ENCODE measurements around the gene PPP1R1A.

The PPP1R1A gene

DNA sequence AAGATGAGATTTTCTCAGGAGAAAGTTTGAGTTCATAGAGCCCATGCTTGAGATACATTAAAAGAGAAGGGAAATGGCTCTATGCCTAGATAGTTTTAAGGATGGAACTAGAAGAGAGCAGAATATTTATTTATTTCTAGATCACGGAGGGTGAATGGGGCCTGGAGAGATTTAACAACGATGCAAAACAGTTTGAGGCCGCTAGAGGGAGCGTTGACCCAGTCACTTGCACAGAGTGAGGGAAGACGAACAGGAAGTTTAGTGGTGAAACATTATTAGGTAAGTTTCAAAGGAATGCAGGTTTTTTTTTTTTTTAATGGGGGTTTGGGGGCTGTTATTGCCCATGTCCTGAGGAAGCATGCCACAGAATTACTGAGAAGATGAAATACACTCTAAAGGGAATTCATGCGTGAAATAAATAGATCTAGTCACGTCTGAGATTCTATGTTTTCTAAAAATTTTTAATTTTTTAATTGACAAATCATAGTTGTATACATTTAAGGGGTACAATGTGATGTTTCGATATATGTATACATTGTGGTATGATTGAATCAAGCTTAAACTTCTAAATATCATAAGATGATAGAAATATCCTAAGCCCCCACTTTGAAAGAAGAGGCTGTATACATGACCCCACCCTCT is 14.8 kb upstream of the PPP1R1A start:
- peak; percentile 6 to 7 for DNase-seq

DNA sequence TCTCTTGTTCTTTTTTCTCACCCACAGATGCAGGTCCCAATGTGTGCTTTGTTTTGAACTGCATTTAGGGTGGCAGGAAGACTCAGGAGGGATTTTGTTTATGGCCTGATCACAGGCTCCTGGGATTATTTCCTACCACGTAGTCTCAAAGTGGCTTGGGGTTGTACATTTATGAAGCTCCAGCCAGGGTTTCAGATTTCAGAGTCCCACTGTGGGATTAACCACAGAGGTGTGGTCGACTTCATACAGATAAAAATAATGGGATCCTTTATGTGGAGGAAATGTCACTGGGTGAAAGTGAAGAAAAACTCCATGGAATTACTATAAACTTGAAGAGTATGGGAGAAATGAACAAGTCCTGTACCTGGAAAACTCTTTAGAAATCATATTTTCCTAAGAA is 14.2 kb upstream of the PPP1R1A start:
- DNase-seq, result no peak

DNA sequence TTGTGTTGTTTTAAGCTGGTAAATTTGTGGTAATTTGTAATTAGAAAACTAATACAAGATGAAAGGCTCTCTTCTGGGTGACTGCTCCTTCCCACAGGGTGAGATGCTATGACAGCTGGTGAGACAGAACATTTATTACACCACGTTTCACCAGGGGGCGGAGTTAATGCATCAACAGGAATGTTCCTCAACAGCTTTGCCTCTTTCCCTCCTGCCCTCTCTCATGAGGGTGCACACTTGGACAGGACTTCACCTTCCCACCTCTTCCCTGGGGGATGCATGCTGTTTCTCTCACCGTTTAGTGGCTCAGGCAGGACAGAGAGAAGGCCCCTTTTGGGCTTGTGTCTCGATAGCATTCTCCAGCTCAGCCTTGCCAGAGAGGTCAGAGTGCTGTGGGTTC is 13.4 kb upstream of the PPP1R1A start:
- DNase-seq, result no peak

DNA sequence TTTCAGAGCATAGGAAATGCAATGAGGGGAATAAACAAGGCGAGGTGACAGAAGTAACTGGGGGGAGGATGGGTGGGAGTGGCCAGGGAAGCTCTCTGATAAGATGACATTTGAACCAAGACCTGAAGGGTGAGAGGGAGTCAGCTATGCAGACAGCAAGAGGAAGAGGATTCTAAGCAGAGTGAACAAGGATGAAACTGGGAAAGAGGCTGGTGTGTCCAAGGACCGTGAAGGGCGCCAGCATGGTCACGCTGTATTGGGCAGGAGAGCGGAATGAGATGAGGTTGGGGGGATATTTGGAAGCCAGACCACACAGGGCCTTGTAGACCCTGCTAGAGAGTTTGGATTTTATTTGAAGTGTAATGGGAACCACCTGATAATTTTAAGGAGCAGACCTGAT is 10.5 kb upstream of the PPP1R1A start:
- no peak for DNase-seq

DNA sequence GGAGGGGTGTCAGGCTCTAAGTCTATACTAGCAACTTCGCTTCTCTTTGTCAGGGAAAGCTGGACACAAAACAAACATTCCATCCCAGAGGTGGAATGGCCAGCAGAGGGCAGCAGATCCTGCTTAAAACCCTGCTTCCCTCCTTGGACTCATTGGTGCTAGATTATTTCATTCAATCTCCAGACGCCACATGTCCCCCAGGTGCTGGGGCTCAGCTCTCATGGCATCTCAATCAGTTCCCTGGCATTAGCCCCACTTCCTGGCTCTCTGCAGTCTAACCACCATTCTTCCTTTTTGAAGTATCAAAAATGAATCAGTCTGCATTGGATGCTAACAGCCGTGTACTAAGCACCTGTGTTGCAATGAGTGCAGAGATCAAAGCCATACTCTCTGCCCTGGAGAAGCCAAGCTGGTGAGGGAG is 8.1 kb upstream of the PPP1R1A start:
- peak in 1 of 2 experiments; percentile 18 for DNase-seq

DNA sequence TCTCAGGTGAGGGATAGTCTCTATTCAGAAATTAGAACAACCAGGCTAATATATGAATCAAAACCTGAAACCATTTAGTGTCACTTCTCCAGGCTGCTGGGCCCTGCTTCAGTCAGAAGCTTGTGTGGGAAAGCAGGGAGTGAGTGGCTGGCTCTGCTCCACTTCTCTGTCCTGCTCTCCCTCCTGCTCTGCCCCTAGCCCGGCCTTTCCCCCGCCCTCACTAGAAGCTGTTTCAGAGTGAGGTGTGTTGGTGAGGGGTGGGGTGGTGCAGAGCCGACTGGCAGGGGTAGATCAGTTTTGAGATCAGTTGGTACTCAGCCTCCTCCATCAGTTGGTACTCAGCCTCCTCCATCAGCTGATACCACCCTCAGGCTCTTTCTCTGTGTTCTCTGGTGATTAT is 7.0 kb upstream of the PPP1R1A start:
- no peak for DNase-seq

DNA sequence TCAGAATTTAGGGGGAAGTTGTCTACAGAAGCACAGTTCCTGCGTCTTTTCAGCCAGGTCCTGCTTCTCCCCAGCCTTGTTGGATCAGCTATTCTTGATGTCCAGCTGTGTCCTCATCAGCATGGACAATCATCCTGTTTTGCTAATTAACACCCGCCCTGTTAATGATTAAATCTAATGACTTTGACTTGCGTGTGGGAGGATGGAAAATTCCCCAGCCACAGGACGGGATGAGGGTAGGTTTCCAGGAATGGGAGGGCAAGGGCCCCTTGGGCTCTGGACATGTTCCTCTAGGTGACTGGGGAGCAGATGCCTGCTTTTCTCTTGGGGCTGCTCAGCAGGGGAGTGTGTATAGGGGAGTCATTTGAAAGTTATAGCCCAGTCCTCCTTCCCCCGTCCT is 5.3 kb upstream of the PPP1R1A start:
- no peak for DNase-seq

DNA sequence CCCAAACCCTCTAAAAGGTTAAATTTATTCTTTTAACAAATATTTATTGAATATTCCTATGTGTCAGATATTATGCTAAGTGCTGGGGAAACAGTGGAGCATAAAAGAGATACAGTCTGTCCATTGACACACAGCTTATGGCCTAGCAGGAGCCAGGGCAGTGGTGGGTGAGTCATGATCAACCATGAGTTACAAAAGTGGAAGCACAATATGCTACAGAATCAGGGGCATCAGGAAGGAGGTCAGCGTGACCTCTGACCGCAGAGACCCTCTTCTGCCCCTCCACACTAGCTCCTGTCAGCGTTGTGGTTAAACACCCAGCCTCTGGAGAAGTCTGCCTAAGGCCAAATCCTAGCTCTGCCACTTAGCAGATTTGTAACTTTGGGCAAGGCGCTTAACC is 4.7 kb upstream of the PPP1R1A start:
- no peak for DNase-seq

DNA sequence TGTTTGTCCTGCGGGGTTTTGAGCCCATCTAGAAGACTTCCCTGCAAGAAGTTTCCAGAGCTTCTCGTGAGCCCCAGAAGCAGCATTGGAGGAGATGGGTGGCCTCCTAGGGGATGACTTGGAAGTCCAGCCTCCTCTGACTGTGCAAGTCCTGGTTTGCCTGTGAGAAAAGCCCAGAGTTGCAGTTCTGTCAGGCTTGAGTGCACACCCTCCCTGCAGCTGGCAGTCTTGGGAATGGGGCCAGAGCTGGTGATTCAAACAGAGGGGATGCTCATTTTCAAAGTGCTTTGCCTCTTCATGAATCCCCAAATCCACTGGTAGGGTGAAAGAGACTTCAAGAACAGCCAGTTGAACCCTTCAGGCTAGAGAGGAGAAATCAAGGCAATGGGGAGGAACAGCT is 3.9 kb upstream of the PPP1R1A start:
- DNase-seq, result no peak

DNA sequence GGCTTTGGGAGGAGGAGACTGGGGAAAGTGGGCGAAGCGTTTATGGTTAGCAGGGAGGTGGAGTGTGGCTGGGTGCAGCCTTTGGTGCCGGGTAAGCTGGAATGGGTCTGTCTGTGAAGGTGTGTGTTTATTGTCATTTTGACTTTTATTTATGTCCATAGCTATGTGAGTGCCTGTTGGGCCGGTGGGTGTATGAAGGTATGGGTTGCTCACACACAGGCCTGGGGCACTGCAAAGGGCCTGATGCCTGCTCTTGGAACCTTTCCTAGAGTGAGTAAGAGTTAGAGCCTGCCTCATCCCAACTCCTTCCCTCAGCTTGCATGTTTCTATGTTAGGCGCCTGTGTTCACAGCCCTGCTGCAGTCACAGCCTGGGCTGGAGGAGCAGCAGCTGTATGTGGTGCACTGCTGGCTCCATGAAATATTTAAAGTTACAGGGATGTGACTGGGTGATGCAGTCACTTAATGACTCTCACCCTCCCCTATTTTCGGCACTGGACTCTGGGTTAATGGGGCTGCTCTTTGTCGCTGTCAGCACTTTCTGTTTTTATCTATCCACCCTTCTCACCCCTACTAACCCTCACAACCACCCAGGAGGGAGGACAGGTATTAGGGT is 2.6 kb upstream of the PPP1R1A start:
- no peak for DNase-seq

DNA sequence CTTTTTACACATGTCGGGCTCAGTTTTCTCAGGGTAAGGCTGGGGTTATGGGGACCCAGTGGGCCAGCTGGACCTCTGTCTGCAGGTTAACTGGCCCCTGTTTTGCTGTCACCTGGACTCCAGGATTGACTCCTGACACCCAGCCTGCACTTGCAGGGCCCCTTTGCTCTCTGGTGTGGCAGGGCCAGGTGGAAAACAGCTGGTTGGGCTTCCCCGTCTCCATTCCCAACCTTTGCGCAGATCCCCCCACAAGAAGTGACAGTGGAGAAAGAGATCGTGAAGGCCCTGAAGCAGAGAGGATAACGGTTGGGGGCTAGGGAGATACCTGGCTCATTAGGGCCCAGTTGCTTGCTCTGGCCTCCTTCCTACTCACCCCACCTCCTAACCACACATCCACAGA is 1.5 kb upstream of the PPP1R1A start:
- DNase-seq, result no peak

DNA sequence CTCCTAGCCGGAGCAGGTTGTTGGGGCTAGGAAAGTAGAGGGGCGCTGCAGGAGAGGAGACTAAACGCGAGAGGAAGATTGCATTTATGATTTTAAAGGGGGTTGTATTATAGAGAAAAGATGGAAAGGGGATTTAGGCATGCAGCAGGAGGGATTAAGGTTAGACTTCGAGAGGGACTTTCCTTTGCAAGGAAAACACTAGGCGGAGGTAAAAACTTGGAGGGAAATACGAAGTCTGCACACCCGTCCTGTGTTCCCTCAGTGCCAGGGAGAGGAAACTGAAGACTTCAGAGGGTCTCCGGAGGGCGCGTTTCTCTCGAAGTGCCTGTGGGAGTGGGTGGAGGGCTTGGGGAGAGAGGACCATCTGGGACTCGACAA is 420 bp upstream of the PPP1R1A start:
- no peak for DNase-seq

DNA sequence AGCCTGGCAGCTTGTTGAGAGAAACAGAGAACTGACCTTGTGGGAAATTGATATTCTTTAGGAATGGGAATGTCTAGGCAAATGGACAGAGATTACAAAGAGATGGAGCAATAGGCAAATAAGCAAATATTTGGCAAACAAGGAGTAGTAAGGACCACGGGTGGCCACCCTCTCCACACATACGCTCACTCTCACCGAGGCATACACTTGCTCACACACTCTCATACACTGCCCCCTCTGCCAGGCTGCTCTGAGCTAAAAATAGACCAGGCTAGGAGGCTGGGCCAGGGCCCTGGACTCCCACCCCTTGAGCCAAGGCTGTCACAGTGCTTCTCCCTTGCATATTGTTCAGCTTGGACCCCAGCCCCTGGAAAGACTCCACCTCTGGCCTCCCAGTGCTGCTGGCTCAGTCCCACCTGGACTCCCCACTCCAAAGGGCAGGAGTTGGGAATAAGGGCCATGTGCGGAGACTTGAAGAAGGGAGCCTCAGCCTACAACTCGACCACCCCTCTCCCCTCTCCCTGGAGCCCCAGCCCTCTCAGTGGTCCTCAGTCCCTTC is 1.1 kb downstream of the PPP1R1A start:
- no peak for DNase-seq

DNA sequence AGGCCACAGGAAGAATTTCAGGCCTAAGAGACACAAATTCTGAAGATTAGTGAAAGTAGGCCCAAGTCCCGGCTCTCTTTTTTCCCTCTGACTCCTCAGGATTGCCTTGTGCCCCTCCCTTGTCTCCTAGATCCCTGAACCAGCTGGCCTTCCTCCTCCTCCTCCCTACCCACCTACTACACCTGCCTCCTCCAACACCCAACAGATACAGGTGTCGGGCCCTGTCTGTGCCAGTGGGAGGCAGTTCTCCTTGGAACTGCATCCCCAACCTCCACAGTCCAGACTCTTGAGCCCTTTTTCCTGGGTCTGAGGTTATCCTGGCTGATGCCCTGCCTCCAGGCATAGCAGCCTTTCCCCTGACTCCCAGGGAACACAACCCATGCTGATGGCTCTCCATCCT is 1.8 kb downstream of the PPP1R1A start:
- no peak for DNase-seq

DNA sequence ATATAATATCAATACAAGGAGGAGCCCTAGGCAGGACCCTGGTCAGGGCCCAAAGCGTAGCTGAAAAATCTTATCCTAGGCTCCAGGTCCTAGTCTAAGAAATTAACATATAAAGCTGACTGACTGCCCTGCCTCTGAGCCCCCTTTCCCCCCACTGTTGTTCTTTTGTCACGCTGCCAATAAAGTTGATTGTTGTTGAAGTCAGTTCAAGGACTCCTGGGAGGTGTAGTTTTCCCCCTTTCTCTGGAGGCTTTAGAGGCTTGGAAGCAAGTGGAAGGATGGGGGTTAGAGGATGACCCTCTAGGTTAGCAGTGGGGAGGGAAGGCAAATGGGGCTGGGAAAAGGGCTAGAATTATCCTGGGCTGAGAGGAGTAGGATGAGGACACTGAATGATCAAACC is 3.2 kb downstream of the PPP1R1A start:
- DNase-seq, result no peak

DNA sequence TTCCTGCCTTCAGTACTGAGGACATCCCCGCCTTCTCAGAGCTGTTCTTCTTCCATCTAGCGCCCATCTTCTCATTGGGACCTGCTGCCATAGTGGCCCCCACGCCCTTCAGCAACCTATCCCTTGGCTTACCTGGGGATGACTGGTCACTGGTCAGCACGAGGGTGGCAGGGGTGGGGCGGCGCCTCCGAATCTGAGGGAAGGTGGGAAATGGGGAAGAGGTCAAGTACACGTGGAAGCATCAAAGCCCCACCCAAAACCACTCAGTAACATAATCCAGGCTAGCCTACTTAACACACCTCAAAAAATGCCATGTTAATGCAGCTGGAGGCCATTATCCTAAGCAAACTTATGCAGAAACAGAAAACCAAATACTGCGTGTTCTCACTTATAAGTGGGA is 4.3 kb downstream of the PPP1R1A start:
- DNase-seq, result no peak

DNA sequence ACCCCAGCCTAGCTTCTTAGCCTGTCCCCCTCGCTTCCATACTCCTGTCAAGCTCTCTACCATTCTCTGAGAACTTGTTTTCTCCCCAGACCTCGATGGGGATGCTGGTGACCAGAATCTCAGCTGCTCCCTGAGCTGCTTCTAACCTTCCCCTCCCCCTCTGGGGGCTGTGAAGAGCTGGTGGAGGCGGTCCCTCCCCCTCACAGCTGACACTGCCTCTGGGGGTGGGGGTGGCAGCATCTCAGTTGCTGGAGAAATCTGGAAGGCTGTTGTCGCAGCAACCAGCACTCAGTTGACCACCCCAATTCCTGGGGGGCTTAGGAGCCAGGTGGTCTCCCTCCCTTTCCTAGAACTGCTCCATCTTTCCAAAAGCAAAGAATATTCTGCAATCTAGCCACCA is 4.7 kb downstream of the PPP1R1A start:
- DNase-seq, result no peak

DNA sequence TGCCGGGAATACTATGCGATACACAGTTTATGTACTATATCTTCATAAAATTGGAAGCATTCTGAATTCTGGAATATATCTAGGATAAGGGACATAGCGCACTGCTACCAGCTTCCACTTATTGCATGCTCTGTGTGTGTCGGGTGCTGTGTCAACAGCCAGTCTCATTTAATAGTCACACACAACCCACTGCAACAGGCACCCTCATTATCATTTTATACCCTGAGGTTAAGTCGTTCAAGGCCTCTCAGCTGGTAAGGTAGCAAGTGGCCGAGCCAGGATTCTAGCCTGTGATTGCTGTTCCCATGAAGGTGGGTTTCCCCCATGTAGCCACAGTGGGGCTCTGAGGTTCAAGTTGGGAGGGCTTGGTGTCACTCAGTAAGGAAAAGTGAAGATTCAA is 7.0 kb downstream of the PPP1R1A start:
- DNase-seq, result no peak

DNA sequence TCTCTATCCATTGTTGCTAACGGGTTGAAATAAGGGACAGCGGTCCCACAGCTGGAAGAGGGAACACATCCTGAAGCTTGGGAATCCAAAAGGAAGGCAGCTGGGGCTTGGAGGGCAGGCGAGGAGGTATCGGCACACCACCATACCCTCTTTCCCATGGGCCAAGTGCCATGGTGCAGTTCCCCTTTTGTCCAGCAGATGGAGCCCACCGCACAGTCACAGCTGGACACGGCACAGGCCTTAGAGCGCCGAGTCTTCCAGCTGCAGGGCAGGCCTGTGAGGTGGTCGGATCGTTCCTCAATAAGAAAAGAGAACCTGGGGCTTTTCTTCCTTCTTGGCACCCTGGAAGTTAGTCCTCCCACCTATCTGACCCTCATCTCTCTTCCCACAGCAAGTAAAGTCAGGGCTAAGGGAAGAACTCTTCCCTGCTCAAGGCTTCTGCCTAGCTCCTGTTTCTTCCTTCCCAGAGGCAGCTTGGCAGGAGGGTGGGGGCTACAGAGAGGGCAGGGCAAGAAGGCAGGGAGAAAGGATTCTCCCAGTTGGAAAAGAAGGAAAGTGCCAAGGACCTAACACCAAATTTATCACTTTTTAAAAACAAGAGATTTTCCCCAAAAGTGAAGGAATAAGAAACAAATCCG is 8.6 kb downstream of the PPP1R1A start:
- DNase-seq, result peak in 1 of 2 experiments; percentile 47

DNA sequence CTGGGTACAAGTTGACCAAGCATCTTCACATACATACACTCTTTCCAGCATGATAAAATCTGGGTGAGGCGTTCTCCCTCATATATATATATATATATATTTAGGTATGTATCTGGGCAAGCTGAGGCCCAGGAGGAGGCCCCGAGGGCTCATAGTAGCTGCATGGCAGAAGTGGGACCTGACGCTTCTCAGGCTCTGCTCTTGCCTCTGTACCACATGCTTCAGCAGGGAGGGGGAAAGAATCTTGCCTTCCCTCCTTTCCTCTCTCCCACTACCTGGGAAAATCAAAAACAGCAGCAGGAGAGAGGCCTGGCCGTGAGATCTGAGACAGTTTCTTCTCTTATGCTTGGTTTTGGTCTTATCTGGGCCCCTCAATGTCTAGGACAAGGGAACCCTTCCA is 9.2 kb downstream of the PPP1R1A start:
- no peak for DNase-seq

DNA sequence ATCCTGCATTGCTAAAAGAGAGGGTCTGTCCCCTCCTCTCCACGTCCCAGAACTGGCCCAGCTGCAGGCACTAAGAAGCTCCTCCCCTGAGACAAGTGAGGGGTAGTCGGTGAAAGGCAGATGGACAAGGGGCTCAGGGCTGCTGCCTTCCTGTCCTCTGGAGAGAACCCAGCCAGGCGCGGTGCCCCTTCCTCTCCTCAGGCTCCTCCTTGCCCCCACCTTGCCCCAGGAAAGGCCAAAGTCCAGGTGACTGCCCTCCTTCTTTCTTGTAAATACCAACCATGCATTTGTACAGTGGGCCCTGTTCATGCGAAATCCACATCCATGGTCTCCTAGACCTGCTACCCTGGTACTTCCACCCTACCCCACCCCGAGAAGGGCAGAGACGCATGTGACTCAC is 9.7 kb downstream of the PPP1R1A start:
- DNase-seq, result no peak

DNA sequence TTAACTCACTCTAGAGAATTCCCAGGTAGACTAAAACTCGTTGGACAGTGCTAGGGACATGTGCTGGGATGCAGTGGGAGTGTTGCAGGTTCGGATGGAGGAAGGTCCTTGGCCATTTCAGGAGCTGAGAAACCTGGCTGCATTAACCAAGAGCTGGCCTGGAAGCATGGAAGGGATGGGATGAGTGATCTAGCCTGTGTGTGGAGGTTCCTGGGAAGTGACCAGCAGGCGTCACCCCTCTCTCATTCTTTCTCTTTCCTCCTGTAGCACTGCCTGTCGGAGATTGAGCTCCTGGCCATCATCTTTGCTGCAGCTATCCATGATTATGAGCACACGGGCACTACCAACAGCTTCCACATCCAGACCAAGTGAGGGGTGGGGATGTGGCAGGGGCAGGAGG is 15.6 kb downstream of the PPP1R1A start:
- no peak for DNase-seq

DNA sequence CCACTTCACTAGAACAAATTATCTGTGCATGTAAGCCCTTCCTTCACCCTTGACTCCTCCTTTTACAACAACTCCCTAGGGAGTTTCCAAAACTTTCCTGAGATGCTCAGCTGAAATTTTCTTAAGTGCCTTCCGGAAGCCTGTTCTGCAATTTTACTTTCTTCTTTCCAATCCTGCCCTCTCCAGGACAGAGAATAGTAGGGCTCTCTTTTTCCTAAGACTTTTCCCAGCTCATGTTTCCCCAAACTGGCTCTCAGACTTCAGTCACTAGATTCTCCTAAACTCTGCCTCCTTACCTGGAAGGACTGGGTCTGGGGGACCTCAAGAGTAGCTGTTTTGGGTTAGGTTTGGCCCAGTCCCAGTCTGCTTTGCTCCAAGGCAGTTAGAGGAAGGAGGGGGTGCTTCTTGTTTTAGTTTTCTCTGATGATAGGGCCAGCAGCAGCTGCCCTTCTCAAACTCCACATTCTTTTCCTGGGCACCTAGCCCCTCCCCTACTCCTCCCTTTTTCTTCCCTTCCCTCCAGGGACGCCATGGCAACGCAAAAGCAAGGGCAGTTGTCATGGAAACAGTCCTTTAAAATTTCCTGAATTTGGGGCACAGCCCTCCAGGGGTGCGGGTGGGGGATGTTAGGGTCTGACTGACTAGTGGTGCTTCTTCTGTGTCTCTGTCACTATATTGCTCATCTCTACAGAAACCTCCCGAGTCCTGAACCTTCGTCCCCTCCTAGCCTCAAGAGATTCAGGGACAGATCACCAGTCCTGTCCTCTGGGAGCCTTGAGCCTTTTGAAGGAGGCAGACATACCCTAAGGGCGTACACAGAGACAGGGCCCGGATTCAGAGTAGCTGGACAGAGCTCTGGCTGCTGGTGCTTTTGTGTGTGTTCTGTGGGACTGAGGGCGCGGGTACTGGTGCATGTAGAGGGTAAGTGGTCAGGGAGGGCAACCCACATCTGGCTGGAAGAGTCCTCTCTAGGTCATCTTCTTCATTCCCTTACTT is 17.0 kb downstream of the PPP1R1A start:
- DNase-seq, result no peak

Measured in NCI-H1930 (cell line).